ENCODE data around the gene FAM210B.
"Not testable (repeated sequence)": the region's sequence is repeated elsewhere in the genome, so short reads cannot be mapped to it uniquely, and the experiment has no call there.

The FAM210B gene

DNA sequence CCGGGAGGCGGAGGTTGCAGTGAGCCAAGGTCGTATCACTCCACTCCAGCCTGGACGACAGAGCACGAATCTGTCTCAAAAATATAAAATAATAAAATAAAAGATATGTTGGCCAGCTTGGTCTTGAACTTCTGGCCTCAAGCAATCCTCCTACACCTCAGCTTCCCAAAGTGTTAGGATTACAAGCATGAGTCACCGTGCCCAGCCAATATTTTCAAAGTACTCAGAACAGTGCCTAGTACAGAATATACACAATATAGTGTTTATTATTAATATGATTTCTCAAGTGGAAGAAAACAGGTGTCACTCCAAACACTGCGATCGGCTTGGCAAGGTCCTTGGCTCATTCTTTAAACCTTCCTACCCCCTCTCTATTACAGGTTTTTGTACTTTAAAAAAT lies 3.1 kb downstream of the FAM210B start:
- no peak for DNase-seq

DNA sequence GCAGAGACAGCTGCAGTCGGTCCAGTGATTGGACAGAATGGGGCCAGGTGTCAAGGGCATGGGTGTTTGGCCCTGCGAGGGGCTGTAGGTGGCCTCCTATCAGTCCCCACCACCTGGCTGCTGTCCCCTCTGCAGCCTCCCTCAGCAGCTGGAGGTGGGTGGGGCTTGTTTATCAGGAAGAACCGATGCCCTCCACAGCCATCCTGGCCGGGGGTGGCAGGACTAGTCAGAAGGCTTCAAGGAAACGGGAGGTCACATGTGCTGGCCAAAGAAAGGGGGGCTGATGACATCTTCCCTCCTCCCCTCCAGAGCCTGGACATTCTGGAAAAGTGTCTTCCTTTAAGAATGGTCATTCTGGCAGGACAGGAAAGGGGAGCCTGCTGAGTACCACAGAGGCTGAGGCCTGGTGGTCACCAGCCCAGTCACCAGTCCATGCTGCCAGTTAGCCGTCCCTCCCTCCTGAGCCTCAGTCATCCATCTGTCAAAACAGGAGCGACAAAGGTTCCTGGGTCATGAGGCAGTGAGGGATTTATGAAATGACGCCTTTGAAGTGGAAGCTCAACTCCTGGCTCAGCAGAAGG lies 4.1 kb downstream of the FAM210B start:
- DNase-seq = no peak

DNA sequence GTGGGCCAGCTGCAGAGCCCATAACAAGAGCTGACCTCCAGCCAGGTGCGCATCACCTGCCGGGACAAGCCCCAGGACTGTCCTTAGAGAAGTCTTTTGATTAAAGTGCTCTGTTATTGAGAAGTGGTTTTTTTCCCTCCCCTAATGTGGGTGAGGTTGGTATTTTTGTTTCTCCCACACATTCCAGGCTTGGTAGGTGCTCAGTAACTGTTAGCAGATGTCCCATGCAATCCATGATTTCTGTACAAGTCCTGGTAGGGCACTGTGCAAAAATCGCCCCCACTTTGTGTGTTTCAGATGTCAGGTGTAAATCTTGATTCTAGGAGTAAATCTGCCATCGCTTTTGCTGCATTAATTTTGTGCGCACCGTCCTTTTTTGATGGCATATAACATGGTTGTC lies 4.7 kb downstream of the FAM210B start:
- no peak for DNase-seq

DNA sequence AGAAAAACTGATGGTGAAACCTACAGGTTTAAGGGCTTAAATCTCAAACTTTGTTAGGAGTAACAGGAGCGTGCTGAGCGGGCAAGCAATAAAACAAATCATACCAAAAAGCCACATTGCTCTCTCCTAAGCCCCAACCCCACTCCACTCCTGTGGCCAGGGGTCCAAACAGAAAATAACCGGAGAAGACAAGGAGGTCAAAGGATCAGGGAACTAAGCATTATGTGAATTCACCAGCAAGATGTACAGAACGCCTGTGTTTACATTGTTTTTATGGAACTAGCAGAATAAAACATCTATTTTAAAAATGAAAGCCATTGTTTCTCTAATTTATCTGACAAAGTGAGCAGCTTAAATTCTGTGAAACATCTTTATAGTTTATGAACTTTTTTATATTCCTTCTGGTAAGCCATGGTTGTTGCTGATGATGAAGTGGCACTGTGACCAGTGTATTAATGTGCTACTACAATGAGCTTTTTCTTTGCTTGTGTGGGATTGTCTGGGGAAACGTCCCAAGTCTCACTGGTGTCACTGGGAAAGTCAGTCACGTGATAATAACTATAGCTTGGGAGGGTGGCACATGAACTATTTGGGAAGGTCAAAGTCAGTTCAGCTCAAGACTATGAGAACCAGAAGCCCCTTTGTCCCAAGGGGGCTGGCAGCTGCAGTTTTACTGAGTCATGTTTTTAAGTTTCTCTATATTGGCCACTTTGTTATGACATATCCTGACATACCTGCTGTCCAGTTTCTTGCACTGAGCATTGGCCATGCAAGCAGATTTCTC lies 9.8 kb downstream of the FAM210B start:
- DNase-seq = no peak

DNA sequence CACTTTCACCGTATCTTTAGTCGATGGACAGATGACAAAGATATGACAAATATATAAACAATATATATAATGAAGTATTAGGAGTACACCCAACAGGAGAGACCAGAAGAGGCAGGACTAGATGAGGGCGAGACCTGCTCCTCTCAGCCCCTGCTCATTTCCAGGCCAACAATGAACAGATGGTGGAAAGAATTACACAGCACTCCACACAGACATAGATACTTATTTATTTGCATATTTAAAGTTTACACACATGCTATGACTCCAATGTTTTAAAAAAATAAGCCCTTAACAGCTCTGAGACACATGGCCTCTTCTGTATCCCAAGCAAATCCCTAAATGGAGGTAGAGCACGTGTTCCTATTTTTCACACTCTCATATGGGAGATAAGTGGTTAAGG lies 10.4 kb downstream of the FAM210B start:
- DNase-seq = no peak

DNA sequence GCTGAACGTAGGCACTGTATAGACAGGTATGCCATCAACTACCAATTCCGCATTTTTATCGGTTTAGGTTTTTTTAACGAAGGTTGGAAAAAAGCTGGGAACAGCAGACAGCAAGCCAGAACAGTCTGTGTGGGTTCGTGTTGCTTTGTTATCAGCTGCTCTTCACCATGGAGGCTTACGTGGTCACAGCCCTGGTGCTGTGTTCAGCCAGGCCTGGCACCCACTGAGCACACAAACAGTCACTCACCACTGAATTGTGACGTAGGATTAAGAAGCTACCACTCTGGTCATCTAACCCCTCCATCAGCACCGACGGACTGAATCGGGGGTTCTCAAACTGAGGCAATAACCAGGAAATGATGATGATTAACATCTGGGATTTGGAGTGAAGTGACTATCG lies 13.2 kb downstream of the FAM210B start:
- DNase-seq = no peak

DNA sequence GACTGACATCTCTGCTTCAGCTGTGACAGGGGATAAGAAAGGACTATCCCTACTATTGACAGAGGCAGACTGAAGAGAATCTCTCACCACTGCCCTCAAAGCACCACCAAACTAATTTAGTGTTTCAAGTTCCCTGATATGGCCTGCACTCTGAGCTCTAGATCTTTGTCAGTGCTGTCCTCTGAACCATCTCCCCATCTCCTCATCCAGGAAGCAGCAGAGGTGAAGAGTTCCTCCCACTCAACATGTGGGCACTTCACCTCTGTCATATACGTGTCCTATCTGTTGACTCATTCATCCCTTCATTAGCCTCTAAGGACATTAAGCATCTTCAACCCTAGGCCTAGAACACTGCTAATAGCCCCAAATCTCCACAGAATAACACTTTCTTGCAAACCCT lies 14.1 kb downstream of the FAM210B start:
- DNase-seq = no peak

DNA sequence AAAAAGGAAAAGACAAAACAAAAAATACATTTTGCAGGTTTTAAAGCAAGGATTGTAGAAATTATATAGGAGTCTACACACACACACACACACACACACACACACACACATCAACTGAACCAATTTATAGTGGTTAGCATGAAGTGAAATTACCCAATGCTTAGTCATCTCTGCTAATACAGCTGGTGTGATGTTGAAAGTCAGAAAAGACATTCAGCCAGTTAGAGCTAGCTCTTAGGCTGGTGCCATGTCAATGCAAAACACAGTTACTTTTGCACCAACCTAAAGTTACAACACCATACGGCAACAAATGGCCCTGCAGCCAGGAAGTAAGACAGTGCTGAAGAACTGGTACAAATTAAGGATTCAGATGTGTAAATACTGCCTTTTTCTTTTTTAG lies 15.2 kb downstream of the FAM210B start:
- DNase-seq = no peak

DNA sequence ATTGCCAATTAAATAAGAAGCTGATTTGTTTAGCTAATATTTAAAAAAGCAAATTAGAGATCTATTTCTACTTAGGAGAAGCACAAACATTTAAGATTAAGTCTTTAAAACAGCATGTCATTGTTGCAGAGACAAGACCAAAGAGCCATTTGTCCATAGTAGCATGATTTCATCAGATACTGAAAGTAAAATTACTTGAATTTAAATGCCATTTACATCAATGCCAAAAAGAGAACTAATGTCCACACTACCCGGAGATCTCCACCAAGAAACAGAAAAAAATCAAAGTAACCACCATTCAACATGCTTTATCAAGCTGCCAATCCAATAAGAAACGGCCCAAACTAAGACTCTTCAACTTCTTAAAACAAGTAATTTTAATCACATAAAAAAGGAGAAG lies 17.6 kb downstream of the FAM210B start:
- no peak for DNase-seq

DNA sequence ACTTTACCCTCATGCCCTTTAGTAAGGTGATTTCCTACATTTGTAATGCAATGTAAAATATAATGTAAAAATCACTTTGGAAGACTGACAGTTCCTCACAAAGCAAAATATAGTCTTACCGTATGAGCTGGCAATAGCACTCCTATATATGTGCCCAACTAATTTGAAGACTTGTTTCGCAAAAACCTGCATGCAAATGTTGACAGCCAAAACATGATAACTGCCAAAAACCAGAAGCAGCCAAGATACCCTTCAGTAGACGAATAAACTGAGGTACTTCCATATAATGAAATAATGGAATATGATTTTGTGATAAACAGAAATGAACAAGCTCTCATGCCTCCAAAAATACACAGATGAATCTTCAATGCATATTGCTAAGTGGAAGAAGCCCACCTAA lies 19.6 kb downstream of the FAM210B start:
- no peak for DNase-seq

DNA sequence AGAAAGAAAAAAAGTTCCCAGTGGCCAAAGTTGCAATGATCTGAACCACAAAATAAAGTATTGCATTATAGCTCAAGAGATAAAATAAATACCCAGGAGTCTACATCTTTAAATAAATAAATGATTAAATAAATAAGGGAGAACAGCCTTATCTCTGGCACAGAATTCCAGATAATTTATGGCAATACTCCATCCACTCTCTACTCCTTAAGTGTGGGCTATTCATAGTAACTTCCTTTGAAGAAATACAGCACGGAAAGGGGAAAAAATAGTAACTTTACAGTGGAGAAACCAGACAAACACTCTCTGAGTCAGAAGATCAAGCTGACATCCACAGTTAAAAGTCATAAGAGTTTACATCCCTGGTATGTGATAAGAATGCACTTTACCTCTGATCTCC lies 21.6 kb downstream of the FAM210B start:
- DNase-seq = no peak

DNA sequence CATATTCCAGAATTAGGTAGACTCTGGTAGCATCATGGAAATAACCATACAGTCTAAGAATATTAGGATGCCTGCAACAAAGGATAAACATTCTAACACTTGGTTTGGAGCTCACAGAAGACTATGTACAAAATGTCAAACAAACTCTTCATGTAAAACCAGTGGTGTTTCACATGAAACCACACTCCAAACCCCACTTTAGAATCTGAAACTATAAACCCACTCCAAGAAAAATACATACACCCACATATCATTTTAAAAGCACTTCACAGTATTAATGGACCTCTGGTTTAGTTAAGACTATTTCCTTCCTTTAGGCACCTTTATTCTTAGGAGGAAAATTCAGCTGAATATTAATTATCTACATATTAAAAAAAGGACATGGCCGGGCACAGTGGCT lies 22.7 kb downstream of the FAM210B start:
- no peak for DNase-seq

DNA sequence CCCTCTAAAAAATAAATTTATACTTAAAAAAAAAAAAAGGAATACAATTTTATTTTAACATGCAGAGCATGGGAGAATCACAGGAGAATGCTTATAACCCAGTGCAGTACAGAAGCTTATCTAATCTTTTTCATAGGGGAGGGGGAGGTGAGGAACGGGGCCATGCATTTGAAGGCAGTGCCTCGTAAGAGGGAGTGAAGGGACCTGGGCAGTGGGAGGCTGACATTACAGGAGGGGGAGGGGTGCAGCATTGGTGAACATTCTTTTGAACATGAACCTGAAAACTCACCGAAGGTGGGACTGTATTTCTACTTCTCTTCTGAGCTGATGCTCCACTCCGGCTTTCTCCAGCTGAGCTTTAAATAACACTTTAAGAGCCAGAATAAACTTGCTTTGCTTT lies 23.9 kb downstream of the FAM210B start:
- DNase-seq = no peak

DNA sequence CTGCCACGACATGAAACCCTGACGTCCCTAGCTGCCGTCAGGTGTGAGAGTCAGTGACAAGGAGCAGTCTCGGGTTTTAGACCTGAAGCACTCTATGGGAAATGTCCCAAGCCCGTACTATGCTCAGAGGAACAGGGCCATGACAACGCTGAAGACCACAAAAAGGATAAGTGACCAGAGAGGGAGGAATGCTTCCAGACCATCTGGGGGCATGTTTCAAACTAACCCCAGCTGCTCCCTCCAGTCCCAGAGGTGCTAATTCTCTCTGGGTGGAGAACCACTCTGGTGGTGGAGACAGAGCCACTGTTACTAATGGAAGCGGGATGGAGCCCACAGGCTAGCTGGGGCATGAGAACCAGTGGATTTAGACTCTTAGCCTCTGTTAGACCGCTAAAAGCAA lies 24.6 kb downstream of the FAM210B start:
- no peak for DNase-seq

DNA sequence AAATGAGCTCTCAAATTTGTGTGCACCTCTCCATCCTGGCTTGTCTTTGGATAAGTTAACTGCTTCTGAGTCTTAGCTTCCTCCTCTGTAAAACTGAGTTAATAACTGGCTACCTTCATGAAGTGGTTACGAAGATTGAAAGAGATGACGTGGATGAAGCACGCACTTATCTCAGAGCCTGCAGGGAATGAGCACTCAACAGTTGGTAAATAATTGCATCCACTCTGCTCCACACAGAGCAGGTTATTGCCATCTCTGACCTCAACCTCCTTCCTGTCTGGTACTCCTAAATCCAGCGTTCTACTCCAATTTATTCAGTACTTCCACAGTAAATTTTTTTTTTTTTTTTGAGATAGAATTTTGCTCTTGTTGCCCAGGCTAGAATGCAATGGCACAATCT lies 26.4 kb downstream of the FAM210B start:
- no peak for DNase-seq

DNA sequence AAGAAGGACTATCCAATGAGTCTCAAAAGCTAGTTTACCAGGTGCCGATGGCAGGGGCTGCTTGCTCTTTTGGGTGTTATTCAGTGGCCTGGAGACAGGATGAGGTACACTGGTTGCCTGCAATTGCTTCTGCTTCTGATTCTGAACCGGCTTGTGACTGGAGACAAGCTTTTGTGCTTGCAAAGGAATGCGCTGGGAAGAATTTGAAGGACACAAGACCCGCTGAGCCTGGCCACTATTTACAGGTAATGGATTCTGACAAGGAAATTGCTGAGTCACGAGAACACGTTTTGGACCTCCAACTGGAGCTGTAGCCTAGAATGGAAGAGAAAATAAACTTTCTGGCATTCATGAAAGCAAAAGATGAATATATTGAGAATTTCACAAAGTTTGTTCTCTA lies 27.4 kb downstream of the FAM210B start:
- no peak for DNase-seq

DNA sequence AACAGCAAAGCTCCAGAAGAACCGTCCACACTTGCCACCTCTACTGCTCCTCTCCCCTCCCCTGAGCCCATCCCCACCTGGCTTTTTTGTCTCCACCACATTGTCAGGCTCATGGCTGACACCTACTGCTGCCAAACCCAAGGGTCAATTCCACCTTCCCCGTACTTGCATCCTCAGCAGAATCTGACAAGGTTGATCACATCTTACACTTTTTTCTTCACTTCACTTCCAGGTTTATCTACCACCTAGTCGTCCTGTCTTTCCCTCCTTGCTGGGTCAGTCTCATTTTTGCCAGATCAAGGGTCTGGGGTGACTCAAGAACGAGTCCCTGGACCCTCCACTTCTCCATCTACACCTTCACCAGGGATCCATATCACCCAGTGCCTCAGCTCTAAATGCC lies 30.1 kb downstream of the FAM210B start:
- DNase-seq = no peak

DNA sequence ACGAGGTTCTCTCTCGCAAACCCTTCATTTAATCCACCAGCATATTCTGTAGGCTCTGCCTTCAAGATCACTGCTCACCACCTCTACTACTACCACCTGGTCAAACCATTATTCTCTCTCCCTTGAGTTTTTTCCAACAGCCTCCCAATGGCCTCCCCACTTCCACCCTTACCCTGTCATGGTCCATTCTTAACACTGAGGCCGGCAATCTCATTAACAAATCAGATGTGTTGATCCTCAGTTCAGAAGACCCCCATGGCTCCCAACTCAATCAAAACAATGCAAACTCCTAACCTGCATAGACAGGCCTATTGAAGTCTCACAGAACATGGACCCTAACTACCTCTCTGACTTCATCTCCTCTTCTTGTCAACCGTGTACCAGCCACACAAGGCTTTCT lies 31.0 kb downstream of the FAM210B start:
- DNase-seq = no peak

DNA sequence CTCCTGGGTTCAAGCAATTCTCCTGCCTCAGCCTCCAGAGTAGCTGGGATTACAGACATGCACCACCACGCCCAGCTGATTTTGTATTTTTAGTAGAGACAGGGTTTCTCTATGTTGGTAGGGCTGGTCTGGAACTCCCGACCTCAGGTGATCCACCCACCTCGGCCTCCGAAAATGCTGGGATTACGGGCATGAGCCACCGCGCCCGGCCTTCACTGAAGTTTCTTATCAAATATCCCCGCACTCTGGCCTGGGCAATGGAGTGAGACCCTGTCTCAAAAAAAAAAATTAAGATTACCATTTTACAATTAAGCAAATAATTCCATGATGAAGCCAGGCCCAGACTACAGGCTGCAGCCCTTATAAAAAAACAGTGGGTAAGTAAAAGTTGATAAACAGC lies 31.6 kb downstream of the FAM210B start:
- not testable (repeated sequence) for DNase-seq

DNA sequence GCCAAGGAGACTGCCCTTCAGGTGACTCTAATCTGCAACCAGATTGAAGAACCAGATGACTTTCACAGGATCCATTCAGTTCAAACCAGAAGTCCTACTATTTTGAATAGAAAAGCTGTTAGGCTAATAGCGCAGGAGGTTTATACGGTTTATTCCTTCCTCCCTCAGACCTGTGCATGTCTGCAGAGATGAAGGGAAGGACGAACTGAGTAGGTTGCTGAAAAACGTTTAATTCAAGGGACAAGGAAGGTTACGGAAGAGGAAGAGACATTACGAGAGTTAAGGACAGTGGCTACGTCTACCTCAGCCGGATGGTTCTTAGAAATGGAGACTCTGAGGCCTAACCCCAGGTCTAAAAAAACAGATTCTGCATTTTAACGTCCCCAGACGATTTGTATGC lies 32.3 kb downstream of the FAM210B start:
- DNase-seq = no peak

DNA sequence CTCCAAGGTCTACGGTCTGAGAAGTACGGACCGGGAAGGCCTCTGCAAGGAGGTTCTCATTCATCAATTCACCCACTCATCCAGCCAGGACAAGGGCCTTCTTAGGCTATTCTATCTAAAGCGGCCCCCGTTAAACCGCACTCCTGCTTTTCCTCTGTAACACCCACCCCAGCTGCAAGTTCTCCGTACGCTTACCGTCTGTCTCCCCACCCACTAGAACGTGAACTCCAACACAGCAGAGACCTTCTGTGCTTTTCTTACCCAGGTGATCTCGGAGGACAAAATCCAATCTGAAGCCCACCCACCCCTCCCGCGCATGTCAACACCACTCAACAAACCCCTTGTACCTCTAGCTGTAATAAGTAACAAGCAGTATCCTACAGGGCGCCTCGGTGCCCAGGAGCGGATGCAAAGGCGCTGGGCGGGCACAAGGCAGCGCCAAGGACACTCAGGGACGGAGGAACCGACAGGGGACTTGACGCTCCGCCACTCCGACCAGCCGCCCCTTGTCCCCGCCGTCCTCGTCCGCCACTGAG lies 32.9 kb downstream of the FAM210B start:
- DNase-seq = no peak

DNA sequence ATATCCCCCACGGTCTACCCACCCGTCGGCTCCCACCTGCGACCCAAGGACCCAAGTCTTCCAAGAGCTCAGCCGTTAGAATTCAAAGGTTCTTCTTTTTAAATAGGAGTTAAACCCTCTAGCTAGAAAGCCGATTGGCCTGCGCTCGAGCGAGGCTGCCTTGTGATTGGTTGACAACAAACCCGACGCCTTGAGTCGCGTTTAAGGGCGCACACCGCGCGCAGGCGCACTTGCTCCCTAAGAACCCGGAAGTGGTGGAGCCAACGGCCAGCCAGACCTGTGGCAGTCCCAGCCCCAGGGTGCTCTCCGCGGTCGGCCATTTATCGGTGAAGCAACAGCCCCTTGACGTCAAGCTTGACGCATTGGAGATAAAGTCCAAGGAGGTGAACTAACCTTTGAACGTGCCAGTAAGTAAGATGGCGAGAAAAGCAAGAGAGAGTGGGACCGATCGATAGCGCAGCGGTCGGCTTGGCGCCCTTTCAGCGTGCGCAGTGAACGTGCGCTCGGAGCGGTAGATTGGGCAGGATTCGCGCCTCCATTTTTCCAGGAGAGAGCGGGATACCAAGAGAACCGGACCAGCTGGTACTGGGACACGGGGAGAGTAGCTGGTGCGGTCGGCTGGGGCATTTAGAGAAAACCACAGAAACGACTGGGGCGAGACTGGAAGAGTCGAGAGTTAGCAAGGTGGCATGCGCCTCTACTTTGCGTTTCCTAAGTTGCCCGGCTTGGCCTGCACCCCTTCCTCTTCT lies 33.5 kb downstream of the FAM210B start, which contains the start of the genes AURKA and CSTF1:
Gene AURKA (minus strand): TSS at position 84 of the 749 bp plus-strand sequence. CDS start 4,018 bp downstream, outside the sequence.
Gene CSTF1 (plus strand): TSS at position 514 of the 749 bp plus-strand sequence. CDS start 2,908 bp downstream, outside the sequence.
- DNase-seq = peak; percentile 99

DNA sequence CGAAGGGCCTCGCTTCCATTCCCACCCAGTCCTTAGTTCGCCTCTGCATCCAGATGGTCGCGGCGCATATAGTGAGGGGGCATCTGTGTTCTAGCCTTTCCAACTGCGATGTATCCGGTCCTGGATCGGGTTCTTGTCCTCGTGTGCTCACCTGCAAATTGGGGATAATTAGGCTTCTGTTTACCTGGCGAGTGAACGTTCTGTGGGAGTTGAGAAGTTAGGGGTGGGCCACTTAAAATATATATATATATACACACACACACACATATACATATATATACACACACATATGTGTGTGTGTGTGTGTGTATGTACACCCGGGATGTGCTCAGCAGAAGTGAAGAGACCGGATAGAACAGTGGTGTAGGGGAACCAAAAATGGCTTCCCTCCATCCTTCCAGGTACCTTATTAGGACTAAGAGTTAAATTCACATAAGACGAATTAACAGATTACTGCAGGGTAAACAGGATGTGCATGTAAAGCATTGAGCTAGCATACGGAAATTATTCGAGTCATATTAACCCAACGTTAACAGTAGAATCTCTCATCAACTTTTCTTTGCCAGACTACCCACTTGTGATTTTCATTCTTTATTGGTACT lies 34.2 kb downstream of the FAM210B start:
- no peak for DNase-seq

Measured in activated CD8-positive, alpha-beta memory T cell treated with anti-CD3 and anti-CD28 coated beads for 24 hours (primary cell).